T-cell (primary cell): ENCODE results near the gene MOK. TPM values are rescaled to one million over a fixed set of nuclear protein-coding genes. Genes with fewer than 3 reads are reported as not detected.
"Not testable (repeated sequence)": the region's sequence is repeated elsewhere in the genome, so short reads cannot be mapped to it uniquely, and the experiment has no call there.

Source experiments
- ATAC-seq, 4 experiments: fragments of 200-7000 bp in 3 of 4; fragments of 150-1000 bp in 1 of 4; cut with Tn5 transposase; replicated peaks in 1 of 4; 1 replicate in 3 of 4; 2 replicates in 1 of 4; pipeline ENCODE4 v1.10.0; 2021; ENCODE audit warnings: moderate library complexity in 3 of 4, mild to moderate bottlenecking in 2 of 4, moderate number of reproducible peaks in 1 of 4
- CTCF ChIA-PET, 2 donors: fragments of 300-600 bp; sonication (Branson Sonifier 250); formaldehyde crosslinking; loops; one replicate each; lab custom pipeline; 2022; ENCODE audit warnings: antibody characterized with exemption in 2 of 2; lab: Charles Lee
- POLR2A ChIA-PET, 2 donors: fragments of 300-600 bp; sonication (Branson Sonifier 250); formaldehyde crosslinking; loops; one replicate each; lab custom pipeline; 2022; ENCODE audit warnings: antibody characterized with exemption in 2 of 2; lab: Charles Lee
- DNase-seq, 35 experiments: peaks; one replicate each; pipeline versions ENCODE4 v3.0.0 to v3.0.0-alpha.2; 2013 to 2023
- H3K27ac ChIP-seq: one replicate; pipeline ENCODE4 v1.5.1; 2013; ENCODE audit warnings: low read length
- H3K27me3 ChIP-seq, 2 experiments: replicated peaks in 1 of 2; 1 replicate in 1 of 2; 2 replicates in 1 of 2; pipeline versions ENCODE4 v1.6.1 to v1.7.0; 2013; ENCODE audit warnings: low read length in 1 of 2, mixed read lengths in 1 of 2; ENCODE audit not compliant: control insufficient read depth in 2 of 2, insufficient read depth in 2 of 2; ENCODE audit errors: extremely low read depth in 1 of 2
- H3K36me3 ChIP-seq, 2 donors: 1 replicate in 1 of 2; 2 replicates in 1 of 2; pipeline versions ENCODE4 v1.6.1 to v1.7.0; 2013; ENCODE audit warnings: low read length in 1 of 2; ENCODE audit not compliant: control insufficient read depth in 2 of 2, insufficient read depth in 1 of 2; ENCODE audit errors: extremely low read depth in 1 of 2
- H3K4me1 ChIP-seq, 2 experiments: 1 replicate in 1 of 2; 2 replicates in 1 of 2; pipeline versions ENCODE4 v1.6.1 to v1.7.0; 2013; ENCODE audit warnings: low read length in 2 of 2, mixed read lengths in 1 of 2; ENCODE audit not compliant: insufficient read depth in 2 of 2, control insufficient read depth in 1 of 2; ENCODE audit errors: extremely low read depth in 1 of 2
- H3K4me3 ChIP-seq, 2 donors: 1 replicate in 1 of 2; 2 replicates in 1 of 2; pipeline versions ENCODE4 v1.5.1 to v1.7.0; 2013; ENCODE audit warnings: mild to moderate bottlenecking in 2 of 2, low read length in 1 of 2, moderate library complexity in 1 of 2; ENCODE audit not compliant: control insufficient read depth in 1 of 2; ENCODE audit errors: extremely low read depth in 1 of 2
- H3K9me3 ChIP-seq: 2 replicates; pipeline ENCODE4 v1.7.0; 2013
- H3K27ac Mint-ChIP-seq, 2 donors: one replicate each; pipeline ENCODE4 v1.8.0; 2020 to 2021; ENCODE audit warnings: mild to moderate bottlenecking in 2 of 2, mixed read lengths in 2 of 2
- H3K27me3 Mint-ChIP-seq, 2 donors: one replicate each; pipeline ENCODE4 v1.8.0; 2021 to 2022; ENCODE audit warnings: mixed read lengths in 2 of 2
- H3K36me3 Mint-ChIP-seq: one replicate; pipeline ENCODE4 v1.8.0; 2021; ENCODE audit warnings: mixed read lengths
- H3K4me1 Mint-ChIP-seq, 3 donors: one replicate each; pipeline ENCODE4 v1.8.0; 2020 to 2022; ENCODE audit warnings: mixed read lengths in 3 of 3, mild to moderate bottlenecking in 1 of 3
- H3K4me3 Mint-ChIP-seq, 3 donors: one replicate each; pipeline ENCODE4 v1.8.0; 2020 to 2022; ENCODE audit warnings: mild to moderate bottlenecking in 3 of 3, mixed read lengths in 3 of 3, moderate library complexity in 3 of 3
- H3K9me3 Mint-ChIP-seq, 3 donors: one replicate each; pipeline ENCODE4 v1.8.0; 2020 to 2022; ENCODE audit warnings: mixed read lengths in 3 of 3
- WGBS: methylation state at CpG from one replicate; pipeline ENCODE4 v1.1.5; 2013; ENCODE audit warnings: missing lambda C conversion rate; ENCODE audit not compliant: insufficient coverage; 5-methylcytosine and 5-hydroxymethylcytosine counted together
- total RNA-seq, 35 experiments: library from RNA in 6 of 35; stranded (reverse) in 6 of 35; fragments of 120-200 nt in 1 of 35; gene quantifications; one replicate each; pipeline versions ENCODE4 v1.2.1 to v1.2.4 and lab custom pipeline; 2013 to 2026

The MOK gene
- total RNA-seq, 5 donors from 2014 or later (not counting 1 experiment from before 2014, with no cell fraction given) = 0.77 to 4.1 (median 1.9) TPM

DNA sequence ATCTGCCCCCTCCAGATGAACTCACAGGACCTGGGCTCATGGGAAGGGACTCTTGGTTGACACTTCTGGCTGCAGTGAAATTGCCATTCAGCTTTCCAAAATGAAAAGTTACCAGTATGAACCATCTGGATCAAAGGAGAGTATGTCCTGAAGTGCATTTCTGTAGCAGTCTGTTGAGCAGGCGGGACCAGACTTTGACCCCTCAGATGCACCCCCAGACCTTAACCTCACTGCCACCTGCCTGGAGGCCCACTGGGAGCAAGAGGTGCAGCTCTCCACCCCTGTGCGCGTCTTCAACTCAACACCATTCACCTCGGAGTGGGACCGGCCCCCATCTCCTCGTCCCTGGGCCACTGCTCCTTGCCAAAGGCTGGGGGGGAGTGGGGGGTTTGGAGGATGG, 55.0 kb downstream of the MOK start:
- Mint-ChIP-seq H3K9me3 (no peaks in the 10 kb centered on the region), H3K4me1 (no peaks in the 10 kb centered on the region), H3K27me3 (no peaks in the 10 kb centered on the region), H3K4me3 (no peak overlapping the region), H3K27ac (no peak overlapping the region), H3K36me3 (no peaks in the 10 kb centered on the region)
- no peaks in the 10 kb centered on the region for H3K4me1 ChIP-seq
- whole genome bisulfite sequencing = 100% methylated on average over 1 of the region's 6 CpGs
- CTCF ChIA-PET = no interaction called here
- ATAC-seq (no peak), DNase-seq (no peak)
- H3K9me3 ChIP-seq = no peaks in the 10 kb centered on the region
- no peak overlapping the region for H3K27ac ChIP-seq
- H3K4me3 ChIP-seq = no peak overlapping the region
- no peaks in the 10 kb centered on the region for H3K36me3 ChIP-seq
- POLR2A ChIA-PET = no interaction called here
- H3K27me3 ChIP-seq = peaks cover 0 to 3% of the 10 kb centered on the region in 2 experiments

DNA sequence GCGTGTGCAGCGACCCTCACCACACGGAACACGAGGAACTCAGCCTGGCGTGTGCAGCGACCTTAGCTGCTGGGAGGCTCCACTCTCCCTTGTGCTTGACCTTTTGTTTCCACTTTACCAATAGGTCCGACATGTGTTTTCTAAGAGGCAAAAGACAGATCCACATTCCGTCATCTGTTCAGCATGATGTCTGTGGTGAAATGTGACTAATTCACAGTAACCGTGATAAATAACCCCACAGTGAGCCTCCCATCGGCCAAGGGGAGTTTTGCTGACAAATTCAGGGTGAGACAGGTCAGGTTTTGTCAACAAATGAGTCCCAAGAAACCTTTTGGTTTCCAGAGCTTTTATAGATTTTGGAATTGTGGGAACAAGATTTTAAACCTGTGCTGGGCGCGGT, 55.9 kb downstream of the MOK start:
- Histone ChIP-seq H3K9me3 (no peaks in the 10 kb centered on the region), H3K4me1 (no peaks in the 10 kb centered on the region), H3K27ac (no peak overlapping the region), H3K36me3 (no peaks in the 10 kb centered on the region), H3K27me3 (peaks cover 0 to 3% of the 10 kb centered on the region in 2 experiments), H3K4me3 (no peak overlapping the region)
- 90% methylated on average over 10 of the region's 12 CpGs for WGBS
- no peak overlapping the region for H3K4me3 Mint-ChIP-seq
- H3K4me1 Mint-ChIP-seq = no peaks in the 10 kb centered on the region
- POLR2A ChIA-PET = no interaction called here
- CTCF ChIA-PET = no interaction called here
- H3K27me3 Mint-ChIP-seq = no peaks in the 10 kb centered on the region
- no peak for ATAC-seq
- no peak for DNase-seq
- H3K9me3 Mint-ChIP-seq = no peaks in the 10 kb centered on the region
- no peak overlapping the region for H3K27ac Mint-ChIP-seq
- H3K36me3 Mint-ChIP-seq = no peaks in the 10 kb centered on the region

DNA sequence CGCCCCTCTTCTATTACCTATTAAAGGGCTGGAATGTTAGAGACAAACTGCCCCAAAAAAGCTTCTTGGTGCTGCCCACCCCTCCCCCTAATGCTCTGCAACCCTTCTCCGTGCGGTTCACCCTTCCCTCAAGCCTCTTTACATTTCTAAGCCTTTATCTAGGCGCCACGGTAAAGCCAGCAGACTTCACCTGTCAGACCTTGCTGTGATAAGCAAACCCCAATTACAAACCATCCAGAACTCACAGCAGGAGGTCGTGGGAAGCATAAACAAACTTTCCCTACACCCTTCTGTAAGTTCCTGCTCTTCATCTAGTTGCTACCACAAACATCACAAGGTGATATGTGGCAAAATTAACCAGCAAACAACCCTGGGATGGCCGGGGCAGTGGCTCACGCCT, 56.8 kb downstream of the MOK start:
- no peak for DNase-seq
- no peak overlapping the region for H3K4me3 ChIP-seq
- no peak for ATAC-seq
- no peak overlapping the region for H3K27ac ChIP-seq
- H3K27me3 Mint-ChIP-seq = no peaks in the 10 kb centered on the region
- peaks cover 0 to under 1% of the 10 kb centered on the region in 2 experiments for H3K27me3 ChIP-seq
- WGBS = 88% methylated on average over 5 of the region's 8 CpGs
- CTCF ChIA-PET = no interaction called here
- no peak overlapping the region for H3K4me3 Mint-ChIP-seq
- no peaks in the 10 kb centered on the region for H3K9me3 Mint-ChIP-seq
- H3K4me1 Mint-ChIP-seq = no peaks in the 10 kb centered on the region
- no peak overlapping the region for H3K27ac Mint-ChIP-seq
- no peaks in the 10 kb centered on the region for H3K9me3 ChIP-seq
- H3K4me1 ChIP-seq = no peaks in the 10 kb centered on the region
- no peaks in the 10 kb centered on the region for H3K36me3 Mint-ChIP-seq
- no peaks in the 10 kb centered on the region for H3K36me3 ChIP-seq
- POLR2A ChIA-PET = no interaction called here

DNA sequence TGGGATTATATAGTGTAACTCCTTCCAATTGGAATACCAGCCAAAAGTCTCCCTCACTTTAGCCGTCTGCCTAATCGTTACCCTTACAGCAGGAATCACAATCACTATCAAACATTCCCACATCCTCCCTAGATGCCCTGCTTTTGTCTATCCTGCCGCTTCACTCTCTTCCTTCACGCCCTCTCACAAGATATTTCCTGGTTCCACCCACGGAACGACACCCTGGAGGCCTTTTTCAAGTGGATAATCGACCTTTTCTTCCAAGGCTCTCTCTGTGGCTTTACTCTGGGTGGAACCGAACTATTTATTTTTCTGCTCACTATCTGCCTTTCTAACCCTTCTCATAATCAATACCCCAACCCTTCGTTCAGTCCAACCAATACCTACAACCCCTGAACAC, 58.9 kb downstream of the MOK start:
- no peaks in the 10 kb centered on the region for H3K27me3 ChIP-seq
- Mint-ChIP-seq H3K27me3 (no peaks in the 10 kb centered on the region), H3K4me1 (no peaks in the 10 kb centered on the region), H3K4me3 (no peak overlapping the region), H3K36me3 (no peaks in the 10 kb centered on the region), H3K27ac (no peak overlapping the region), H3K9me3 (no peaks in the 10 kb centered on the region)
- H3K4me3 ChIP-seq = no peak overlapping the region
- H3K9me3 ChIP-seq = no peaks in the 10 kb centered on the region
- no peak for ATAC-seq
- POLR2A ChIA-PET = no interaction called here
- no peaks in the 10 kb centered on the region for H3K36me3 ChIP-seq
- H3K4me1 ChIP-seq = no peaks in the 10 kb centered on the region
- no peak overlapping the region for H3K27ac ChIP-seq
- CTCF ChIA-PET = no interaction called here
- no peak for DNase-seq
- WGBS = 72% methylated on average over 9 of the region's 9 CpGs

DNA sequence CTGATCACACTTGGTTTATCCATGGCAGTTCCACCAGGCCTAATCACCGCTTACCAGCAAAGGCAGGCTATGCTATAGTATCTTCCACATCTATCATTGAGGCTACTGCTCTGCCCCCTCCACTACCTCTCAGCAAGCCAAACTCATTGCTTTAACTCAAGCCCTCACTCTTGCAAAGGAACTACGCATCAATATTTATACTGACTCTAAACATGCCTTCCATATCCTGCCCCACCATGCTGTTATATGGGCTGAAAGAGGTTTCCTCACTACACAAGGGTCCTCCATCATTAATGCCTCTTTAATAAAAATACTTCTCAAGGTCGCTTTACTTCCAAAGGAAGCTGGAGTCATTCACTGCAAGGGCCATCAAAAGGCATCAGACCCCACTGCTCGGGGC, 61.2 kb downstream of the MOK start:
- H3K4me3 Mint-ChIP-seq, H3K27me3 Mint-ChIP-seq, H3K27me3 ChIP-seq, H3K27ac ChIP-seq, DNase-seq, POLR2A ChIA-PET, H3K4me3 ChIP-seq, H3K9me3 Mint-ChIP-seq, CTCF ChIA-PET, H3K36me3 ChIP-seq, H3K27ac Mint-ChIP-seq, H3K4me1 Mint-ChIP-seq, H3K9me3 ChIP-seq, H3K36me3 Mint-ChIP-seq, ATAC-seq, H3K4me1 ChIP-seq: not testable (repeated sequence)
- WGBS = 96% methylated on average over 2 of the region's 4 CpGs

DNA sequence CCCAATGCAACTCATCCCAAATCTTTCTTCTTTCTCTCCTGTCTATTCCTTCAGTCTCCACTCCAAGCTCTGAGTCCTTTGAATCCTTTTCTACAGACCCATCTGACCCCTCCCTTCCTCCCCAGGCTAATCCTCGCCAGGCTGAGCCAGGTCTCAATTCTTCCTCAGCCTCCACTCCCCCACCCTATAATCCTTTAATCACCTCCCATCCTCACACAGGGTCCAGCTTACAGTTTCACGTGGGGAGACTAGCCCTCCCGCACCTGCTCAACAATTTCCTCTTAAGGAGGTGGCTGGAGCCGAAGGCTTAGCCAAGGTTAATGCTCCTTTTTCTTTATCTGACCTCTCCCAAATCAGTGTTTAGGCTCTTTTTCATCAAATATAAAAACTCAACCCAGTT, 63.8 kb downstream of the MOK start:
- no peak for DNase-seq
- Mint-ChIP-seq H3K36me3 (no peaks in the 10 kb centered on the region), H3K4me1 (no peaks in the 10 kb centered on the region), H3K27ac (no peak overlapping the region), H3K4me3 (no peak overlapping the region), H3K9me3 (no peaks in the 10 kb centered on the region), H3K27me3 (no peaks in the 10 kb centered on the region)
- no peak overlapping the region for H3K27ac ChIP-seq
- POLR2A ChIA-PET = no interaction called here
- no peaks in the 10 kb centered on the region for H3K9me3 ChIP-seq
- no peak for ATAC-seq
- H3K27me3 ChIP-seq = no peaks in the 10 kb centered on the region
- H3K36me3 ChIP-seq = no peaks in the 10 kb centered on the region
- H3K4me1 ChIP-seq = no peaks in the 10 kb centered on the region
- no peak overlapping the region for H3K4me3 ChIP-seq
- 84% methylated on average over 3 of the region's 4 CpGs for WGBS
- CTCF ChIA-PET = interaction anchor here in 1 of 2 donors (1.0 kb wide), 1 partner anchor 39 kb away, joined by 3 read pairs; no protein-coding TSS in a partner anchor

DNA sequence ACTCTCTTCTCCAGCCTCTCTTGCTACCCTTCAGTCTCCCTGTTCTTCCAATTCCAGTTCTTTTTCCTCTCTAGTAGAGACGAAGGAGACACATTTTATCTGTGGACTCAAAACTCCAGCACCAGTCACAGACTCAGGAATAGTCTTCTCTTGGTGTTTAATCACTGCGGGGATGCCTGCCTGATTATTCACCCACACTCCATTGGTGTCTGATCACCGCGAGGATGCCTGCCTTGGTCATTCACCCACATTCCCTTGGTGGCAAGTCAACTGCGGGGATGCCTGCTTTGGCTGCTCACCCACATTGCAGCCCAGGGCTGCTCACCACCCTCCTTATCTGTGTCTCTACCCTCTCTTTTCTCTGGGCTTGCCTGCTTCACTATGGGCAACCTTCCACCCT, 64.5 kb downstream of the MOK start:
- H3K4me1 ChIP-seq, H3K27me3 Mint-ChIP-seq, H3K27ac Mint-ChIP-seq, H3K36me3 Mint-ChIP-seq, DNase-seq, H3K9me3 ChIP-seq, H3K36me3 ChIP-seq, H3K27me3 ChIP-seq, H3K4me1 Mint-ChIP-seq, ATAC-seq, H3K4me3 Mint-ChIP-seq, POLR2A ChIA-PET, H3K4me3 ChIP-seq, H3K27ac ChIP-seq, H3K9me3 Mint-ChIP-seq: not testable (repeated sequence)
- 94% methylated on average over 5 of the region's 5 CpGs for WGBS
- CTCF ChIA-PET = interaction anchor here in 1 of 2 donors (1.0 kb wide), 1 partner anchor 38 kb away, joined by 3 read pairs; no protein-coding TSS in a partner anchor
